Lung (tissue), 12 donors: ENCODE data around the gene ADAMTSL2. TPM values are rescaled to one million over a fixed set of nuclear protein-coding genes. Genes with fewer than 3 reads are reported as not detected.

Experiments
- ATAC-seq: fragments of 200-7000 bp; cut with Tn5 transposase; one replicate; pipeline ENCODE4 v1.9.1; 2020; ENCODE audit warnings: moderate number of reproducible peaks; ENCODE audit not compliant: insufficient read depth, low FRiP score
- DNase-seq, 3 donors: peaks; one replicate each; pipeline ENCODE4 v3.0.0-alpha.2; 2013 to 2017
- H3K27ac ChIP-seq, 2 donors: one replicate each; pipeline ENCODE4 v1.5.1; 2013; ENCODE audit warnings: mild to moderate bottlenecking in 2 of 2, moderate library complexity in 2 of 2, control low read depth in 1 of 2, inconsistent platforms in 1 of 2, low read depth in 1 of 2, low read length in 1 of 2
- H3K27me3 ChIP-seq, 3 donors: one replicate each; pipeline ENCODE4 v1.5.1; 2013; ENCODE audit warnings: low read length in 2 of 3; ENCODE audit not compliant: control insufficient read depth in 3 of 3, insufficient read depth in 3 of 3
- H3K36me3 ChIP-seq, 4 donors: one replicate each; pipeline ENCODE4 v1.5.1; 2013; ENCODE audit warnings: low read length in 4 of 4, mild to moderate bottlenecking in 1 of 4, moderate library complexity in 1 of 4; ENCODE audit not compliant: control insufficient read depth in 4 of 4, insufficient read depth in 4 of 4
- H3K4me1 ChIP-seq, 5 donors: one replicate each; pipeline ENCODE4 v1.5.1; 2013; ENCODE audit warnings: low read length in 5 of 5, mild to moderate bottlenecking in 2 of 5, moderate library complexity in 1 of 5; ENCODE audit not compliant: control insufficient read depth in 5 of 5, insufficient read depth in 5 of 5
- H3K4me3 ChIP-seq: one replicate; pipeline ENCODE4 v1.5.1; 2013; ENCODE audit warnings: mild to moderate bottlenecking, control low read depth, moderate library complexity
- H3K9ac ChIP-seq, 2 donors: one replicate each; pipeline ENCODE4 v1.5.1; 2013; ENCODE audit warnings: low read length in 2 of 2, control low read depth in 1 of 2; ENCODE audit not compliant: insufficient read depth in 1 of 2
- H3K9me3 ChIP-seq, 4 donors: one replicate each; pipeline ENCODE4 v1.5.1; 2013; ENCODE audit warnings: low read length in 3 of 4, mild to moderate bottlenecking in 1 of 4, moderate library complexity in 1 of 4; ENCODE audit not compliant: control insufficient read depth in 4 of 4, insufficient read depth in 3 of 4
- WGBS, 2 donors: extraction: QIAGEN DNeasy Blood & Tissue Kit; methylation state at CpG; one replicate each; pipeline ENCODE4 v1.1.7; 2013; 5-methylcytosine and 5-hydroxymethylcytosine counted together
- polyA plus RNA-seq, 2 donors: library from polyadenylated mRNA; stranded (reverse); fragments of 200-250 nt; gene quantifications; one replicate each; pipeline ENCODE4 v1.2.1, GENCODE V29; 2013
- total RNA-seq, 2 donors: library from RNA; depleted of rRNA in 1 of 2; stranded (reverse); fragments of >200 nt in 1 of 2; gene quantifications; one replicate each; pipeline ENCODE4 v1.2.1, GENCODE V29; 2014 to 2021
- TF ChIP-seq, protein P1 (sequence below): IDR thresholded peaks from 2 replicates; pipeline ENCODE4 v1.5.1; 2012; ENCODE audit warnings: mild to moderate bottlenecking; ENCODE audit errors: control extremely low read depth, extremely low read depth
- donor health status: control.
- donor health status: control.
- donor health status: Bipolar disorder and iron deficiency.
- donor health status: healthy.
- donor health status: DM: yes; HTN: yes; CAD: no.

ADAMTSL2 gene
- total and polyA plus RNA-seq, 4 donors: 6.4 to 20.6 (median 10.1) TPM

GRCh38 chr9:133603135-133603927 lies 68.8 kb downstream of the ADAMTSL2 start:
- 42 to 44% methylated on average over 14 of the region's 14 CpGs for WGBS, 2 donors
- peaks cover 0 to 15% (median 0%) of the 10 kb centered on the region in 3 donors for H3K27me3 ChIP-seq

GRCh38 chr9:133604214-133604613 lies 69.7 kb downstream of the ADAMTSL2 start:
- no peak overlapping the region for H3K9ac ChIP-seq
- H3K36me3 ChIP-seq: no peaks in the 10 kb centered on the region
- no peak for ATAC-seq
- no peak for DNase-seq
- no peak overlapping the region for H3K4me3 ChIP-seq
- TF ChIP-seq, protein P1, sequence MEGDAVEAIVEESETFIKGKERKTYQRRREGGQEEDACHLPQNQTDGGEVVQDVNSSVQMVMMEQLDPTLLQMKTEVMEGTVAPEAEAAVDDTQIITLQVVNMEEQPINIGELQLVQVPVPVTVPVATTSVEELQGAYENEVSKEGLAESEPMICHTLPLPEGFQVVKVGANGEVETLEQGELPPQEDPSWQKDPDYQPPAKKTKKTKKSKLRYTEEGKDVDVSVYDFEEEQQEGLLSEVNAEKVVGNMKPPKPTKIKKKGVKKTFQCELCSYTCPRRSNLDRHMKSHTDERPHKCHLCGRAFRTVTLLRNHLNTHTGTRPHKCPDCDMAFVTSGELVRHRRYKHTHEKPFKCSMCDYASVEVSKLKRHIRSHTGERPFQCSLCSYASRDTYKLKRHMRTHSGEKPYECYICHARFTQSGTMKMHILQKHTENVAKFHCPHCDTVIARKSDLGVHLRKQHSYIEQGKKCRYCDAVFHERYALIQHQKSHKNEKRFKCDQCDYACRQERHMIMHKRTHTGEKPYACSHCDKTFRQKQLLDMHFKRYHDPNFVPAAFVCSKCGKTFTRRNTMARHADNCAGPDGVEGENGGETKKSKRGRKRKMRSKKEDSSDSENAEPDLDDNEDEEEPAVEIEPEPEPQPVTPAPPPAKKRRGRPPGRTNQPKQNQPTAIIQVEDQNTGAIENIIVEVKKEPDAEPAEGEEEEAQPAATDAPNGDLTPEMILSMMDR: no peak
- H3K4me1 ChIP-seq: peaks cover 0 to 44% (median 3%) of the 10 kb centered on the region in 5 donors
- peaks cover 0 to 15% (median 6%) of the 10 kb centered on the region in 3 donors for H3K27me3 ChIP-seq
- no peak overlapping the region for H3K27ac ChIP-seq
- peaks cover 0 to 8% (median 0%) of the 10 kb centered on the region in 4 donors for H3K9me3 ChIP-seq
- WGBS, 2 donors: 30 to 37% methylated on average over 5 of the region's 5 CpGs

More at GRCh38 chr9:133603135-133603927, 68.8 kb downstream of the ADAMTSL2 start:
- H3K27ac ChIP-seq: no peak overlapping the region
- H3K9me3 ChIP-seq: peaks cover 0 to 8% (median 0%) of the 10 kb centered on the region in 4 donors
- no peak overlapping the region for H3K4me3 ChIP-seq
- H3K9ac ChIP-seq: no peak overlapping the region
- TF ChIP-seq, protein P1: no peak
- DNase-seq: no peak
- no peaks in the 10 kb centered on the region for H3K36me3 ChIP-seq
- ATAC-seq: no peak
- H3K4me1 ChIP-seq: peaks cover 0 to 44% (median 0%) of the 10 kb centered on the region in 5 donors

DNA sequence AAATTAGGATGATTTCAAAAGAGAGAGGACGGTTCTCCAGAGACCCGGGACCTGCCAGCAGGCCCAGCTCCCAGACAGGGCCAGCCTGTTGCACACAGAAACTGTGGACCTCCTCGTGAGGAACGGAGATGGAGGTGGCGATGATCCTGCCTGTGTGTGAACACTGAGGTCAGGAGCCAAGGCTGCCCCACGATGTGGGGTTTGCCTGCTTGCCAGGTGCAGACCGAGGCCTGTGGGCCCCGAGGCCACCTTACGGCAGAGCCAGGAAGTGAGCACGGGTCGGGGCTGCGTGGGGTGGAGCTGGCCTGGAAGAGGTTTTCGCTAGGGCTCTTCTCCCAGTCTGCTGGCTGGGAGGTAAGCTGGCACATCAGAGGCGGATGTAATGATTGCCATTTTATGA lies 70.4 kb downstream of the ADAMTSL2 start:
- Histone ChIP-seq H3K4me3 (no peak overlapping the region), H3K36me3 (no peaks in the 10 kb centered on the region), H3K27ac (no peak overlapping the region), H3K9ac (no peak overlapping the region), H3K27me3 (peaks cover 0 to 11% (median 6%) of the 10 kb centered on the region in 3 donors), H3K9me3 (peaks cover 0 to 4% (median 0%) of the 10 kb centered on the region in 4 donors), H3K4me1 (peaks cover 0 to 44% (median 3%) of the 10 kb centered on the region in 5 donors)
- 54 to 55% methylated on average over 14 of the region's 14 CpGs for WGBS, 2 donors
- DNase-seq (no peak), ATAC-seq (no peak)
- TF ChIP-seq, protein P1: no peak
